Measurements from ENCODE around the gene EFNA5.

DNA sequence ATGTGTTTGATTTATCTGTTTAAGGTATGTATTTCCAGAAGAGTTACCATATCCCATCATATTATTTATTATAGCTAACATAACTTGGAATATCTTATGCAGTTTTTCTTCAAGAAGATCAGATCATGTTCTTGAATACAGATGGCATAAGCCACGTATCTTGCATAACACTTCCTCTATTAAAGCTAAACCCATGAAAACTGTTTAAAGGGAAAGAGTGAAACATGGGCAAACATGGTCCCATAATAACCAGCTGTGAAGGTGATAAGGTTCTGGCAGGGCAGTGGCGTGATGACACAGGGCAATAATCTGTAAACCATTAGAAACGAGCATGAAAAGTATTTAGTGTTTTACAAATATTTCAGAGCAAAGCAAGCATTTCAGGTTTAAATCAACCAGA, 34.2 kb downstream of the EFNA5 start:
- TF ChIP-seq, protein P1, sequence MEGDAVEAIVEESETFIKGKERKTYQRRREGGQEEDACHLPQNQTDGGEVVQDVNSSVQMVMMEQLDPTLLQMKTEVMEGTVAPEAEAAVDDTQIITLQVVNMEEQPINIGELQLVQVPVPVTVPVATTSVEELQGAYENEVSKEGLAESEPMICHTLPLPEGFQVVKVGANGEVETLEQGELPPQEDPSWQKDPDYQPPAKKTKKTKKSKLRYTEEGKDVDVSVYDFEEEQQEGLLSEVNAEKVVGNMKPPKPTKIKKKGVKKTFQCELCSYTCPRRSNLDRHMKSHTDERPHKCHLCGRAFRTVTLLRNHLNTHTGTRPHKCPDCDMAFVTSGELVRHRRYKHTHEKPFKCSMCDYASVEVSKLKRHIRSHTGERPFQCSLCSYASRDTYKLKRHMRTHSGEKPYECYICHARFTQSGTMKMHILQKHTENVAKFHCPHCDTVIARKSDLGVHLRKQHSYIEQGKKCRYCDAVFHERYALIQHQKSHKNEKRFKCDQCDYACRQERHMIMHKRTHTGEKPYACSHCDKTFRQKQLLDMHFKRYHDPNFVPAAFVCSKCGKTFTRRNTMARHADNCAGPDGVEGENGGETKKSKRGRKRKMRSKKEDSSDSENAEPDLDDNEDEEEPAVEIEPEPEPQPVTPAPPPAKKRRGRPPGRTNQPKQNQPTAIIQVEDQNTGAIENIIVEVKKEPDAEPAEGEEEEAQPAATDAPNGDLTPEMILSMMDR (IDR thresholded peaks at IDR 0.05; ENCODE audit: poor library complexity) = no peak
- no peak for TF ChIP-seq EZH2phosphoT487 (IDR thresholded peaks at IDR 0.05; ENCODE audit: low read depth, severe bottlenecking, unreplicated experiment)
